Ishikawa (cell line): ENCODE results near the gene PLPPR4.

Experiments
- CEBPB ChIP-seq: IDR thresholded peaks from 2 replicates; pipeline ENCODE4 v1.6.1; 2012
- CREB1 ChIP-seq: IDR thresholded peaks from 2 replicates; pipeline ENCODE4 v1.6.1; 2012; ENCODE audit warnings: low read depth
- EGR1 ChIP-seq: IDR thresholded peaks from 2 replicates; pipeline ENCODE4 v1.6.1; 2012
- EP300 ChIP-seq: IDR thresholded peaks from 2 replicates; pipeline ENCODE4 v1.6.1; 2012; ENCODE audit warnings: borderline replicate concordance
- FOXM1 ChIP-seq: IDR thresholded peaks from 2 replicates; pipeline ENCODE4 v1.6.1; 2012; ENCODE audit warnings: low read depth, borderline replicate concordance
- NFIC ChIP-seq: IDR thresholded peaks from 2 replicates; pipeline ENCODE4 v1.6.1; 2012
- RAD21 ChIP-seq: IDR thresholded peaks from 2 replicates; pipeline ENCODE4 v1.6.1; 2012; ENCODE audit warnings: low read depth
- TAF1 ChIP-seq: IDR thresholded peaks from 2 replicates; pipeline ENCODE4 v1.6.1; 2012; ENCODE audit warnings: low read depth, mild to moderate bottlenecking
- TCF12 ChIP-seq: IDR thresholded peaks from 2 replicates; pipeline ENCODE4 v1.6.1; 2012; ENCODE audit warnings: low read depth
- TEAD4 ChIP-seq: IDR thresholded peaks from 2 replicates; pipeline ENCODE4 v1.6.1; 2012
- YY1 ChIP-seq: IDR thresholded peaks from 2 replicates; pipeline ENCODE4 v1.6.1; 2012; ENCODE audit warnings: low read depth
- ZBTB7A ChIP-seq: IDR thresholded peaks from 2 replicates; pipeline ENCODE4 v1.6.1; 2012; ENCODE audit warnings: low read depth
- TF ChIP-seq, protein P1 (sequence below): IDR thresholded peaks from 2 replicates; pipeline ENCODE4 v1.6.1; 2012
- TF ChIP-seq, protein P2 (sequence below): IDR thresholded peaks from 2 replicates; pipeline ENCODE4 v1.6.1; 2012
- TF ChIP-seq, protein P3 (sequence below): IDR thresholded peaks from 2 replicates; pipeline ENCODE4 v1.6.1; 2012; ENCODE audit warnings: low read depth, mild to moderate bottlenecking

Gene PLPPR4

DNA sequence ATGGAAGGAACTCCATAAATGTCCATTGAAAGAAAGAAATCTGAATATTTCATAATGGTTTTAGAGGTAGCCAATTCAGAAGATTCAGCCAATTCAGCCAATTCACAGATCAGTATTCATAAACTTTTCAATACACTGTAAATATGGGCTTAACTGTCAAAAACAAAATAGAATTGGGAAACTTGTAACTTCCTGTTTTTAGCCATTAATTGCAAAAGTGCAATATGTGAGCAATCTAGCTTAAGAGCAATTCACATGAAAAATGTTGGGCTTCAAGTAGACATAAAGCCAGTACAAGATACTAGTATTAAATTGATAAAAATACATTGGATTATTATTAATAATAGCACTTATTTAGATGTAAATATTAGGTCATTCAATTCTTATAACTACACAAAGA is 27.5 kb upstream of the PLPPR4 start:
- TF ChIP-seq YY1 (no peak), ZBTB7A (no peak), CREB1 (no peak), EP300 (no peak), FOXM1 (no peak), CEBPB (no peak), TAF1 (no peak), TCF12 (no peak), RAD21 (no peak), NFIC (no peak)
- TF ChIP-seq, protein P1, sequence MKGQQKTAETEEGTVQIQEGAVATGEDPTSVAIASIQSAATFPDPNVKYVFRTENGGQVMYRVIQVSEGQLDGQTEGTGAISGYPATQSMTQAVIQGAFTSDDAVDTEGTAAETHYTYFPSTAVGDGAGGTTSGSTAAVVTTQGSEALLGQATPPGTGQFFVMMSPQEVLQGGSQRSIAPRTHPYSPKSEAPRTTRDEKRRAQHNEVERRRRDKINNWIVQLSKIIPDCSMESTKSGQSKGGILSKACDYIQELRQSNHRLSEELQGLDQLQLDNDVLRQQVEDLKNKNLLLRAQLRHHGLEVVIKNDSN: no peak
- TF ChIP-seq, protein P2, sequence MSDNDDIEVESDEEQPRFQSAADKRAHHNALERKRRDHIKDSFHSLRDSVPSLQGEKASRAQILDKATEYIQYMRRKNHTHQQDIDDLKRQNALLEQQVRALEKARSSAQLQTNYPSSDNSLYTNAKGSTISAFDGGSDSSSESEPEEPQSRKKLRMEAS: no peak

DNA sequence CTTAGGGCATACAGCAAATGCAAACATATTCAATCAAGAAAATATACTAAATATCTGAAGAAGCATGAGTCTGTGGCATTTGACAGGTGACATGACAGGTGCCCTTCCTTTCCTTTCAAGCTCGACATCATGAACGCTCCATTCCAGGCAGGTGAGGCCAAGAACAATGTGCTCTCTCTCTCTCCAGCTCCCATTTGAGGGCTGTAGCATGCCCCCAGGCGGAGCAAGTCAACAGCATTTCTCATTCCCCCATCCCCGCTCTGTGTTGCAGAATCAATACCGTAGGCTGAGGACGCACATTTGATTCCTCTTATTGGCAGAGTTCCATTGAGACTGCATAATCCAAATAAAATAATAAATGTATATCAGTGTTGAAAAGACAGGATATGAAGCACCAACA is 24.6 kb upstream of the PLPPR4 start:
- no peak for TF ChIP-seq CEBPB
- no peak for TF ChIP-seq EP300
- no peak for TF ChIP-seq TCF12
- TF ChIP-seq RAD21: no peak
- no peak for TF ChIP-seq TAF1

DNA sequence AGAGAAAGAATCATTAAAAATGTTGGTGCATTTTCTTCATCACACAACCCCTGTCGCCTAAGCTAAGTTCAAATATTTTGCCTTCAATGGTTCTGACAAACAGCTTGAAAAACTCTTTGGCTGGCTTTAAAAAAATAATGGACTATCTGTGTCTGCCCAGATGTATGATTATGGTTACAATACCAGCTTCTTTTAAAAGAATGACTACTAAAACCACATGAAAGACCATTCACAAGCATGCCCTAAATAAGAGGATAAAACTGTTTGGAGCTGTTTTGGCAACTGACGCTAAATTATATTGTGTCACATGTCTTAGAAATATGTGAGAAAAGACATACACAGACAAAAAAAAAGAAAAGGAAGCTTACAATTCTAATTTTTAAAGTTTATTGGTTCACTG is 23.7 kb upstream of the PLPPR4 start:
- TF ChIP-seq YY1 (no peak), EGR1 (no peak)
- TF ChIP-seq, protein P3, sequence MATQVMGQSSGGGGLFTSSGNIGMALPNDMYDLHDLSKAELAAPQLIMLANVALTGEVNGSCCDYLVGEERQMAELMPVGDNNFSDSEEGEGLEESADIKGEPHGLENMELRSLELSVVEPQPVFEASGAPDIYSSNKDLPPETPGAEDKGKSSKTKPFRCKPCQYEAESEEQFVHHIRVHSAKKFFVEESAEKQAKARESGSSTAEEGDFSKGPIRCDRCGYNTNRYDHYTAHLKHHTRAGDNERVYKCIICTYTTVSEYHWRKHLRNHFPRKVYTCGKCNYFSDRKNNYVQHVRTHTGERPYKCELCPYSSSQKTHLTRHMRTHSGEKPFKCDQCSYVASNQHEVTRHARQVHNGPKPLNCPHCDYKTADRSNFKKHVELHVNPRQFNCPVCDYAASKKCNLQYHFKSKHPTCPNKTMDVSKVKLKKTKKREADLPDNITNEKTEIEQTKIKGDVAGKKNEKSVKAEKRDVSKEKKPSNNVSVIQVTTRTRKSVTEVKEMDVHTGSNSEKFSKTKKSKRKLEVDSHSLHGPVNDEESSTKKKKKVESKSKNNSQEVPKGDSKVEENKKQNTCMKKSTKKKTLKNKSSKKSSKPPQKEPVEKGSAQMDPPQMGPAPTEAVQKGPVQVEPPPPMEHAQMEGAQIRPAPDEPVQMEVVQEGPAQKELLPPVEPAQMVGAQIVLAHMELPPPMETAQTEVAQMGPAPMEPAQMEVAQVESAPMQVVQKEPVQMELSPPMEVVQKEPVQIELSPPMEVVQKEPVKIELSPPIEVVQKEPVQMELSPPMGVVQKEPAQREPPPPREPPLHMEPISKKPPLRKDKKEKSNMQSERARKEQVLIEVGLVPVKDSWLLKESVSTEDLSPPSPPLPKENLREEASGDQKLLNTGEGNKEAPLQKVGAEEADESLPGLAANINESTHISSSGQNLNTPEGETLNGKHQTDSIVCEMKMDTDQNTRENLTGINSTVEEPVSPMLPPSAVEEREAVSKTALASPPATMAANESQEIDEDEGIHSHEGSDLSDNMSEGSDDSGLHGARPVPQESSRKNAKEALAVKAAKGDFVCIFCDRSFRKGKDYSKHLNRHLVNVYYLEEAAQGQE: no peak

DNA sequence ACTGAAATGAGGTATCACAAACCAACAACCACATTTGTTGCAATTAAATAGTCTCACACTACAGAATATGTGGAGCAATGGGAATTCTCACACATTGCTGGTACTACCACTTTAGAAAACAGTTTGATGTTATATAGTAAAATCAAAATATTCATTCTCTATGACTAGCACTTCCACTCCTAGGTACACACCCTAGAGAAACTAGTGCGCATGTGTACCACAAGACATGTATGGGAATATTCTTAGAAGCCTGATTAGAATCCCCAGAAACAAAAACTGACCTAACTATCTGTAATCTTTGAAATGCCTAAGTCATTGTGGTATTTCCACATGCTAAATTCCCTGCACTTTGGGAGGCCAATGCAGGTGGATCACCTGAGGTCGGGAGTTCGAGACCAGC is 18.1 kb upstream of the PLPPR4 start:
- TF ChIP-seq, protein P2: no peak
- TF ChIP-seq FOXM1: no peak
- TF ChIP-seq, protein P3: no peak
- TF ChIP-seq ZBTB7A: no peak
- no peak for TF ChIP-seq YY1
- TF ChIP-seq NFIC: no peak
- TF ChIP-seq CEBPB: no peak
- no peak for TF ChIP-seq EGR1
- TF ChIP-seq TEAD4: no peak
- TF ChIP-seq, protein P1: no peak
- TF ChIP-seq RAD21: no peak
- no peak for TF ChIP-seq EP300
- TF ChIP-seq CREB1: no peak
- no peak for TF ChIP-seq TCF12
- no peak for TF ChIP-seq TAF1

DNA sequence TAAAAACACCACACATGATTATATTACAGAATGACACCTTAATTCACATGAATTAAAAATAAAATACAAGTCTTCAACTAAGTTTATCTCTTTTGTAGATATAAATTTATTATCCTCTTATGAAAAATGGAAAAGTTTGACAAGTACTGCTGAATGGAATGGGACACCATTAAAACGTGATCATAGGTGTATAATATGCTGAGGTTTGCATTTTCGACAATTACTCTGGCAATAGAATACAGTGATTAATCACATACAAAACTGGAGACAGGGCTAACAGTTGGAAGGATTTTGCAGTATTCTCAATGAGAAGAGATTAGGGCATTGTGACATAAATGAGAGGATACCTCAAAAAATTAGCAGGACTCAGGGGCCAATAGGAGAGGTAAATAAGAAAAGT is 17.1 kb upstream of the PLPPR4 start:
- no peak for TF ChIP-seq FOXM1
- TF ChIP-seq YY1: no peak
- no peak for TF ChIP-seq TEAD4
- TF ChIP-seq CEBPB: no peak
- TF ChIP-seq ZBTB7A: no peak
- TF ChIP-seq, protein P3: no peak
- TF ChIP-seq CREB1: no peak
- no peak for TF ChIP-seq TCF12
- TF ChIP-seq NFIC: no peak
- TF ChIP-seq, protein P1: no peak
- TF ChIP-seq RAD21: no peak
- no peak for TF ChIP-seq EP300
